ENCODE measurements around the gene ZFP91.

ZFP91 gene

DNA sequence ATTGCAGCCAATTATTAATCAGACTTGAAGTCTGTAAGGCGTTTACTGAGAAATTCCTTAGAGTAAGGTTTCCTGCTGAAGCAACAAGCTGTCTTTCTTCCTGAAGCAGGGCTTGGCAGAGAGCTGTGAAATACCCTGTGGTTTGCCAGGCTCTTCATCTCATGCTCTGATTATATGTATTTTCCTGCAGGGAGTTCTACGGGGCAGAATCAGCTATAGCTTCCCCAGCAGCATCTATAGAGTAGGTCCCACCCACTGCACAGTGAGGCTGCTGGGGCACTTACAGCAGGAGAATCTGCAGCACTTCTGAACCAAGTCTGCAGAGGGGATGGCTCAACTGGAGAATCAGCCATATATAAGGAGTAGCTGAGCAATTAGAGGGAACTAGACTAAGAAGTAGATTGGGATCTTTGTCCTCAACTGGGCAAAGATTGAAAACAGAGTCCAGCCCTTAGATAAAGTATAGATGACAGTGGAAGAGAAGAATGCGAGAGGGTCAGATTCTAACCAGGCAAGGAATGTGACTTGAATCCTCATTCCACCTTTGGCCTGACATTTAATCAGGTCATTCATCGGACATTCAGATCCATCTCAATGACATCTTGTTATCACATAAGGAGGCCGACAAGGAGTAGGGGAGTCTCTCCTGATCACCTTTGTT is 81.2 kb downstream of the ZFP91 start:
- Histone ChIP-seq H3K9me2 (replicated peaks; ENCODE audit: control insufficient read depth, low read length) (no peaks in the 10 kb centered on the region), H3K27ac (ENCODE audit: low read depth, low read length) (no peak overlapping the region), H3K4me2 (ENCODE audit: low read length) (no peak overlapping the region)

More for the DNA sequence above, 81.2 kb downstream of the ZFP91 start:
- Histone ChIP-seq H3F3A (ENCODE audit: control insufficient read depth, insufficient read depth) (no peaks in the 10 kb centered on the region), H3K36me3 (ENCODE audit: control insufficient read depth, low read length) (no peaks in the 10 kb centered on the region), H3K27me3 (ENCODE audit: control insufficient read depth, low read length) (no peaks in the 10 kb centered on the region), H3K9me3 (ENCODE audit: control insufficient read depth, insufficient read depth, low read length) (no peaks in the 10 kb centered on the region), H3K4me1 (ENCODE audit: control insufficient read depth, low read length) (no peaks in the 10 kb centered on the region), H3K79me2 (ENCODE audit: control insufficient read depth, low read length) (no peaks in the 10 kb centered on the region), H3K4me3 (ENCODE audit: low read length) (no peak overlapping the region), H4K20me1 (ENCODE audit: control insufficient read depth, insufficient read depth, low read depth, low read length) (no peaks in the 10 kb centered on the region)
- no peak for TF ChIP-seq EZH2phosphoT487 (IDR thresholded peaks at IDR 0.05; ENCODE audit: borderline replicate concordance, low read length)
- TF ChIP-seq, protein P1, sequence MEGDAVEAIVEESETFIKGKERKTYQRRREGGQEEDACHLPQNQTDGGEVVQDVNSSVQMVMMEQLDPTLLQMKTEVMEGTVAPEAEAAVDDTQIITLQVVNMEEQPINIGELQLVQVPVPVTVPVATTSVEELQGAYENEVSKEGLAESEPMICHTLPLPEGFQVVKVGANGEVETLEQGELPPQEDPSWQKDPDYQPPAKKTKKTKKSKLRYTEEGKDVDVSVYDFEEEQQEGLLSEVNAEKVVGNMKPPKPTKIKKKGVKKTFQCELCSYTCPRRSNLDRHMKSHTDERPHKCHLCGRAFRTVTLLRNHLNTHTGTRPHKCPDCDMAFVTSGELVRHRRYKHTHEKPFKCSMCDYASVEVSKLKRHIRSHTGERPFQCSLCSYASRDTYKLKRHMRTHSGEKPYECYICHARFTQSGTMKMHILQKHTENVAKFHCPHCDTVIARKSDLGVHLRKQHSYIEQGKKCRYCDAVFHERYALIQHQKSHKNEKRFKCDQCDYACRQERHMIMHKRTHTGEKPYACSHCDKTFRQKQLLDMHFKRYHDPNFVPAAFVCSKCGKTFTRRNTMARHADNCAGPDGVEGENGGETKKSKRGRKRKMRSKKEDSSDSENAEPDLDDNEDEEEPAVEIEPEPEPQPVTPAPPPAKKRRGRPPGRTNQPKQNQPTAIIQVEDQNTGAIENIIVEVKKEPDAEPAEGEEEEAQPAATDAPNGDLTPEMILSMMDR (IDR thresholded peaks at IDR 0.05; ENCODE audit: low read depth, low read length, poor library complexity, severe bottlenecking) = no peak
